ENCODE data around the gene NOTCH1.

Gene NOTCH1

DNA sequence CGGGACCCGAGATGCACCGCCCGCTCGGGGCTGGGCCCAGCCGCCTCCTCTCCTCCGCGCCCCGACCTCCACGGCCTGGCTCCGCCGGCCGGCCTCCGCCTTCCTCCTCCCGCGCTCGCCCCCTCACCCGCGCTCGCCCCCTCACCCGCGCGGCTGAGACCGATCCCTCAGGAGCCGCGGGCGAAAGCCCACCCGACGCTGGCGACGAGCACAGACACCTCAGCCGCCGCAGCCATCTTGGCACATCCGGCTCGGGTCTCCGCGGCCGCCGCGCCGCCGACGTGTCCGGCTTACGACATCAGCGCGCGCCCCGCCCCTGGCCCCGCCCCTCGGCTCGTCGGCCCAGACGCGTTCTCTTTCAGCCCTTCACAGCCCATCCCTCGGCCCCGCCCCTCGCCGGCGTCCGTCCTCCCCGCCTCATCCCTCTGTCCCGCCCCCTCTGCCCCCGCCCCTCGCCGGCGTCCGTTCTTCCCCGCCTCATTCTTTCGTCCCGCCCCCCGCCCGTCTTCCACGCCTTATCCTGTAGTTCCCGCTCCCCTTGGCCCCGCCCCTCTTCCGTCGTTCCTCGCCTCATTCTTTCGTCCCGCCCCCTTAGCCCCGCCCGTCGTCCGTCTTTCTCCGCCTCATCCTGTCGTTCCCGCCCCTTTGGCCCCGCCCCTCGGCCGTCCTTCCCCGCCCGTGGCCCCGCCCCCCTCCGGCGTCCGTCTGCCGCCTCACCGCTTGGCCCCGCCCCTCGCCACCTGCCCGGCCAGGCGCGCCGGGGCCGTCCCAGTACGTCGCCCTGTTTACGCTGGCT lies 62.9 kb downstream of the NOTCH1 start, which contains the start of gene SEC16A:
TSS of gene SEC16A (minus strand) at position 248 of the 796 bp plus-strand sequence. CDS start 5,425 bp downstream, outside the sequence.
- peak; percentile 100 for DNase-seq

- peak; percentile 23 for DNase-seq
Measured at GRCh38 chr9:136482046-136482792, 63.6 kb downstream of the NOTCH1 start.

GRCh38 chr9:136481558-136481957 lies 64.3 kb downstream of the NOTCH1 start:
- DNase-seq = no peak

- no peak for DNase-seq
Measured at GRCh38 chr9:136476369-136477150, 69.3 kb downstream of the NOTCH1 start.

GRCh38 chr9:136474974-136475865 lies 70.6 kb downstream of the NOTCH1 start:
- DNase-seq = no peak

DNA sequence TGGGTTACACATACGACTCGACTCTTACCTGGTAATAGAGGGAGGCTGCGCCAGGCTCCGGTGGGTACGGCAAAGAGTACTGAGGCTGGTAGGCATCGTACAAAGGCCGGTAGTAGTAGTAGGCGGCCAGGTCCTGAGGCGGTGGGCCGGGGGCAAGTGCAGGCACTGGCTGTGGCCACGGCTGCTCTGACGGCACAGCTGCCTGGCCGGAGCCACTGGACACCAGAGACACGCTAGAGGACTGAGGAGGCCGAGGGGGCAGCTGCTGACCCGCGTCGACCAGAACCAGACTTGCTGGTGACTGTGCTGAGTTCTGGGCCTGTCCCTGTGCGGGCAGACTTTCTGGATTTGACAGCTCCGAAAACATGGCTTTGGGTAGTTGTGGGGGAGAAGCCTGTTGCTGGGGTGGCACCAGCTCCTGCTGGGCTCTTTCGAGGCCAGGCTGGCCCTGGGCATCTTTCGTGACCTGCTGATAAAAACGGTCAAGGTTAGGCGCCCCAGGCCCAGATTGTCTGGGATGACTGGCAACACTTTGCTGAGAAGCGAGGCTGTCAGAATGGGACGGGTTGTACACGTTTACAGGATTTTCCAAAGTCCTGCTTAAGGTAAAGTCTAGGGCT lies 71.7 kb downstream of the NOTCH1 start:
- no peak for DNase-seq

DNA sequence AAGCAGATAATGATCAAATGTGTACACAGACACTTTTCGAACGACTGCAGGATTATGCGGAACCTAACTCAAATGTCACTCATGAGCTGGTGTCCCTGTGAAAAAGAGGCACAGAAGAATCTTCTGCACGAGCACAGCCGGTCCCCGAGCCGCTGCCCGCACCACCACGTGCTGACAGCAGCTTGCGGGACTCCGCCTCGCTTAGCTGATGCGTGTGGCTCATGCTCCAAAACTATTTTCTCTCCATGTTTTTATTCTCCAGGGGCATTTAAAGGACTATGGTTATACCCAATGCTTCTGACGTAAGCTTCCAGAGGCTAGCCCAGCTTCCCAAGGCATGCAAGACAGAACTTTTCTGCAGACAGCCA lies 72.5 kb downstream of the NOTCH1 start:
- no peak for DNase-seq

GRCh38 chr9:136472640-136473353 lies 73.1 kb downstream of the NOTCH1 start:
- DNase-seq = no peak

DNA sequence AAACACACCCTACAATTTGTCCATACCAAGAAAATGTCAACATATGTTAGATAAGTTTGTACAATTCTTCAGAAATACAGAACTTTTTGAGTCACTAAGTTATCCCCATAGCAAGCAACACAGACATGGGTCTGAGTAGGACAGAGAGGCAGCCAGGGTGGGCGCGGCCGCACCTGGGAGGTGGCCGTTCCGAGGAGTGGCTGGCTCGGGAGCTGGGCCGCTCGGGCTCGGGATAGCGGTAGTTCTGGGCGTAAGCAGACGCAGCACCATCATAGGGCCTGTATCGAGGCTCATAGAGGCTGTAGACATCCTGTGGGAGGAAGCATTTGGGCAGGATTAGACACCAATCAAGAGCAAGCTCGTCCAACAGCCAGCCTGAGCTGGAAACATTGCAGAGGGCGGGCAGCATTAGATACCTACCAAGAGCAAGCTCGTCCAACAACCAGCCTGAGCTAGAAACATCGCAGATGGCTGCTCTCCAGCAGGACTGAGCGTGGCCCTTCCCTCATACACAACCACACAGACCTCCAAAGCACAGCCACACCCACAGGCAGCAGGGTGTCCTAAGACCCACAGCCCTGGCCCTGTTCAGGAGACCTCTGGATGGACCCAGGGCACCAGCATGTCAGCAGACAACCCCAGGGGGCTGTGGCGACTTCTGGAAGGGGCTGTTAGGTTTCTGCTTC lies 73.9 kb downstream of the NOTCH1 start:
- DNase-seq = no peak

GRCh38 chr9:136470792-136471469 lies 74.9 kb downstream of the NOTCH1 start:
- DNase-seq = no peak

DNA sequence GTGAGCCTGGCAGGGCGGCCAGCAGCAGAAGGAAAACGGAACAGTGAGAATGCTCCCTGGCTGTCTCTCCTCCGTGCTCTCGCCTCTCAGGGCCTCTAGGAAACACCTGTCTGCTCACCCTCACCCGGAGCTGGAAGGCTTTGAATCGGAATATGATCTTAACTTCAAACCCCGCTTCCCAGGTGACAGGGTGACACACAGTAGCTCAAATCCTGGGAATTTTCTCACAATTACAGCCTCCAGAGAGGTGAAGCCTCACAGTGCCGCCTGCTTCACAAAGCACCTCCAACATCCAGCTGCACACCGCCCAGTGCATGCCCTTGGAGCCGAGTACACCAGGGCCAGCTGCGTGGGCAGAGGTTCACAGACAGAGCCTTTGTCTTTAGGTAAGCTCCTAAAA lies 75.5 kb downstream of the NOTCH1 start:
- no peak for DNase-seq

DNA sequence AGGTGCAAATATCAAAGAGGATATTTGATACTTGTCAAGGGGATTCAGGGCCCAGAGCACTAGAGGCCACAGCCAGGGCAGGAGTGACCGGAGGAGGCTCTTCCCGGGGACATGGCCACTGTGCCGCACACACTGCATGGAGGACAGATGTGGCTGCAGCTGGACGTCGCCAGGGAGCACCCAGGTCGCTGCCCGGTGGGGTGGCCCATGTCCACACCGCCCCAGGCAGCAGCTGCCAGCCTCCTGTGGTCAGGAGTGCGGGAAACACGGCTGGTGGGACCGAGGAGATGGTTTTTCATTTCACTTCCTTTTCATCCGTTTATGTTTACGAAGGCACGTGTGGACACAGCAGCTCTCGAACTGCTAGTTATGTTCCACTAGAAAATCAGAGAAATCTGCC lies 78.1 kb downstream of the NOTCH1 start:
- DNase-seq = no peak

GRCh38 chr9:136466155-136466541 lies 79.7 kb downstream of the NOTCH1 start:
- DNase-seq = no peak

- no peak for DNase-seq
Measured at GRCh38 chr9:136465500-136466154, 80.2 kb downstream of the NOTCH1 start.

DNA sequence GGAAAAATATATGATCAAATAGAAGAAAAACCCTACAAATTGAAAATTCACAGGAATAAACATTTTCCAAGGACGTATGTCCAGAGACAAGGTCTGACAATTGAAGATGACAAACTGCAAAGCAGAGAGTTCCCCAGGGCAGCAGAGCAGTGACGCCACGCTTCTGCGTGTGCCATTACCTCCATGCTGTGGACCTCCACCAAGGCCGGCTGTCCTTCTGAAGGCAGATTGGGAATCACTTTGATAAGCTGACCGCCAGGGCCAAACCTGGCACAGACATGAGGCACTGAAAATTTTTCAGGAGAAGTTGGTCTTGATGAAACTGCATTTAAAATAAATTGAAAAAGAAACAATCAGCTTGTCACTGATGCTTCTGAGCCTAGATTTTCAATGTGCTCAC lies 81.6 kb downstream of the NOTCH1 start:
- DNase-seq = no peak

DNA sequence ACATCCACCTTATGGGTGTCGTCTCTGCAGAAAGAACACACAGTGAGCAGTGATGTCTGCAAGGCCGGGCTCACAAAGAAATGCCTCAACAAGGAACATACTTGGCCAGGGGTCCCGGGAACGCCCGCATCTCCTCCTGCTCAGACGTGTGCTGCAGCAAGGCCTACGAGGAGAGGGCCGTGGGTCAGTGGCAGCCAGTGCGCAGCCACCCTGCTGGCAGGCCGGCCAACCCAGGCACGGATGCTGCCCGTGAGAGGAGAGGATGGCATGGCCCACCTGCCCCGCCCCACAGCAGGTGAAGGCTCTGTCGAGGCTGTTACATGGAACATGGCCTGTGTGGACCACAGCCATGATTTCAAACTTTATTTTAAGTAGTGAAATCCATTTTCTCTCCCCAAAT lies 82.3 kb downstream of the NOTCH1 start:
- DNase-seq = no peak

- DNase-seq = no peak
Measured at GRCh38 chr9:136462664-136463063, 83.2 kb downstream of the NOTCH1 start.

DNA sequence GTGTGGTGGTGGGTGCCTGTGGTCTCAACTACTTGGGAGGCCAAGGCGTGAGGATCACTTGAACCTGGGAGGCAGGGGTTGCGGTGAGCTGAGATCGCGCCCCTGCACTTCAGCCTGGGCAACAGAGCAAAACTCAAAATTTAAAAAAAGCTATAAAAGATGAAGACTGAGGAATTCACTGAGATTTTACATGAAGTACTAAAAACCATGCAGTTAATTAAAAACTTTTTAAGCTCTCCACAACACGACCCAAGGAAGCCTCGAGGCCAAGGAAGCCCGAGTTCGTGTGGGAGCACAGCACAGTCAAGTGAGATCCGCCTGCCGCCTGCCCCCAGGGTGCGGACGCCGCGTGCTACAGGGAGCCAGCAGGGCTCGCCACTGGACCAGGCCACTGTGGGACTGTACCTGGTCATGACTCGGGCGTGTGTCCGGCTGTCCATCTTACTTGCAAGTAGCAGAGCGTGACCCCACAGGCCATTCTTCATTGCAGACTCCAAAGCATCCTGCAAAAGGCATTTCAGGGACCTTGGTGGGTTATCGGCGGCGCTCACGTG lies 85.0 kb downstream of the NOTCH1 start:
- no peak for DNase-seq

DNA sequence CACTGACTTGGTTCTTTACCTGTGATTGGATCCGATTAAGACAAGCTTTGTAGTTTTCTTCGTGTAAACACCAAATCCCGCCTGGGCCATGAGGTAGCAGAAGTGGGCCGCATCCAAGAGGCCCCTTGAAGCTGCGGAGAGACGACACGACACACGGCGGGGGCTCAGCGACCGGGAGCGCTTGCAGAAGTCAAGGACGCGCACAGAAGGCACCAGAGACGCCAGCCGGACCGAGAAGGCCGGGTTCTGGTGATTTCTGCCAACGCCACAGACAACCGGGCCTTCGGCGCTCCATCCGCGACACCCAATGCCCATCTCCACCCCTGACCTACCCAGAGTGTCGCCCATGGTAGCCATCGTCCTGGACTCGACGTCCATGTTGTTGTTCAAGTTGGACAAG lies 86.4 kb downstream of the NOTCH1 start:
- no peak for DNase-seq
